Neural cell (in vitro differentiated cells): Measurements from ENCODE around the gene ADAMTS2.

Experiments
- CTCF ChIP-seq: fragments of 450-650 bp; IDR thresholded peaks from 2 replicates; pipeline ENCODE4 v1.5.1; 2014; ENCODE audit warnings: antibody characterized with exemption, mild to moderate bottlenecking, moderate library complexity; ENCODE audit not compliant: poor library complexity, severe bottlenecking
- EP300 ChIP-seq: fragments of 450-650 bp; conservative IDR thresholded peaks from 2 replicates; pipeline ENCODE4 v1.6.1; 2014; ENCODE audit warnings: antibody characterized with exemption, mild to moderate bottlenecking, moderate library complexity; ENCODE audit not compliant: poor library complexity, severe bottlenecking
- EZH2 ChIP-seq: fragments of 200-600, 300-800 bp; shearing (Covaris generic), sonication (generic); IDR thresholded peaks from 2 replicates; pipeline ENCODE4 v1.6.1; 2014; ENCODE audit warnings: antibody characterized with exemption, low read length, borderline replicate concordance, mild to moderate bottlenecking; ENCODE audit not compliant: insufficient read depth, poor library complexity, severe bottlenecking
- RAD21 ChIP-seq: fragments of 450-650 bp; conservative IDR thresholded peaks from 2 replicates; pipeline ENCODE4 v1.6.1; 2014; ENCODE audit warnings: antibody characterized with exemption, mild to moderate bottlenecking, moderate library complexity

GRCh38 chr5:179227580-179228311 lies 117.5 kb downstream of the ADAMTS2 start:
- TF ChIP-seq CTCF: no peak
- no peak for TF ChIP-seq EZH2
- TF ChIP-seq RAD21: no peak
- no peak for TF ChIP-seq EP300
